GM21526 (cell line): ENCODE measurements around the gene EIF4A3.
"Not testable (repeated sequence)": the region's sequence is repeated elsewhere in the genome, so short reads cannot be mapped to it uniquely, and the experiment has no call there.

Experiments
- ATAC-seq: cut with Tn5 transposase; IDR thresholded peaks from one replicate; pipeline ENCODE4 v1.9.1; 2021; ENCODE audit warnings: moderate library complexity; ENCODE audit not compliant: unreplicated experiment, low FRiP score

EIF4A3 gene

DNA sequence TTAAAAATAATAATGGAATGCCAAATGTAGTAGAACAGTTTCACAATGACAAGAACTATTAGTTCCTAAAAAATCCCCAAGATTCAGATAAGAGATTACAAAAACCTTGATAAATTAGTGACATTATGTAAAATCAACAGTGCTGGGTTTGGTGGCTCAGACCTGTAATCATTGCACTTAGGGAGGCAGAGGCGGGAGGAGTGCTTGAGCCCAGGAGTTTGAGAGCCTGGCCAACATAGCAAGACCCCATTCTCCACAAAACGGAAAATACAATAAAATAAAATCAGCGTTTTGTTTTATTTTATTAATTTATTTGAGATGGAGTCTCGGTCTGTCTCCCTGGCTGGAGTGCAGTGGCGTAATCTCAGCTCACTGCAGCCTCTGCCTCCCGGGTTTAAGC, 27.0 kb upstream of the EIF4A3 start:
- no peak for ATAC-seq

- no peak for ATAC-seq
Observed at GRCh38 chr17:80173126-80173525, 26.2 kb upstream of the EIF4A3 start.

GRCh38 chr17:80171681-80172080, 24.8 kb upstream of the EIF4A3 start:
- no peak for ATAC-seq

DNA sequence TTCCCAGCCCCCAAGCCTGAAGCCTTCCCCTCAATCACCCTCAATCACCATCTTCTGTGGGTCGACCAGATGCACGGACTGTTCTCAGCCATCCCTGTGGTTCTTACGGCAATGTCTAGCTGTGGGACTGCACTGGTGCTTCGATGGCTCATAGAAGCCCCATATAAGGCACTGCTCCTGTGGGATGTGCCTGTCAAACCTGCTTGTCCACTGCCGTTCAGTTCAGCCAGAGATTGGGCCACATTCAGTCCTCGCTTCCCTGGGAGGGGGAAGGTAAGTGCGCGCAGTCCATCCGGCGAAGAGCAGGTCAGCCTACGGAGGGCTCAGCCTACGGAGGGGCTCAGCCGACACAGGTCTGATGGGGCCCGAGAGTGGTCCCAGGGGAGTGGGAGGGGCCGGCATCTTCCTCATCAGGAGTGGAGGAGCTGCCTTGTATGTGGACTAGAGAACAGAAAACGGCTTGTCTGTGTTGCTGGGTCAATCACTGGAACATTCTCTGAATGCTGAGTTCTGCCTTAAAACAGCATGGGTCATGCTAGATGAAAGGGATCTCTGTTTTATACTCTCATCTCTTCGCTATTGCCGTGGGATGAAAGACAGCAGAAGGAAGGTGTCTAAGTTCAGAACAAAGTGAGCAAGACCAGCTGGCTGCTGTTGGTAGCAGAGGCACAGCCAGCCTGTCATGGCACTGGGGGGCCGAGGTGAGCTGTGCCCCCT, 23.0 kb upstream of the EIF4A3 start, which contains the start of gene CARD14:
TSS of gene CARD14 (plus strand) at position 247 of the 717 bp plus-strand sequence. CDS start 11,409 bp downstream, outside the sequence.
- ATAC-seq = no peak

- ATAC-seq = no peak
Observed at GRCh38 chr17:80169107-80169506, 22.2 kb upstream of the EIF4A3 start.

DNA sequence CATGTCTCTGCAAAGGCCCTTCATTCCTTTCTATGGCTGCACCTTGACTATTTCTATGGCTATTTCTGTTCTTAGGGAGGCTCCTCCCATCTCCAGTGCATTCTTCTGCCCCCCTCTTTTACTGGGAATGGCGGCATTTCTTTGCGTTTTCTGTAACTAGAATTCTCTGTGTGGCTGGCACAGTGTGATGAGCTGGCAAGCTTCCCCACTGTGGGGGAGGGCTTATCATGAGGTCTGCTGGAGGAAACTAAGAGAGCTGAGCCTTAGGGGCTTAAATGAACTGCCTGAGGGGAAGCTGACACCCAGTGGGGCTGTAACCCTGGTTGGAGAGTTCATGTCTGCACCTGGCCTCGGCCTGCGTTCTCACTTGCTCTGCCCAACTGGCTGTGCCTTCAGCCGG, 21.4 kb upstream of the EIF4A3 start:
- ATAC-seq = no peak

- no peak for ATAC-seq
Observed at GRCh38 chr17:80166446-80166845, 19.5 kb upstream of the EIF4A3 start.

- no peak for ATAC-seq
Observed at GRCh38 chr17:80164185-80164584, 17.3 kb upstream of the EIF4A3 start.

- ATAC-seq = no peak
Observed at GRCh38 chr17:80163336-80163735, 16.4 kb upstream of the EIF4A3 start.

- no peak for ATAC-seq
Observed at GRCh38 chr17:80160536-80160935, 13.6 kb upstream of the EIF4A3 start.

GRCh38 chr17:80158846-80159245, 11.9 kb upstream of the EIF4A3 start:
- no peak for ATAC-seq

GRCh38 chr17:80155600-80155999, 8.7 kb upstream of the EIF4A3 start:
- not testable (repeated sequence) for ATAC-seq

- ATAC-seq = no peak
Observed at GRCh38 chr17:80154166-80154565, 7.2 kb upstream of the EIF4A3 start.

GRCh38 chr17:80153004-80153403, 6.1 kb upstream of the EIF4A3 start:
- ATAC-seq = no peak

DNA sequence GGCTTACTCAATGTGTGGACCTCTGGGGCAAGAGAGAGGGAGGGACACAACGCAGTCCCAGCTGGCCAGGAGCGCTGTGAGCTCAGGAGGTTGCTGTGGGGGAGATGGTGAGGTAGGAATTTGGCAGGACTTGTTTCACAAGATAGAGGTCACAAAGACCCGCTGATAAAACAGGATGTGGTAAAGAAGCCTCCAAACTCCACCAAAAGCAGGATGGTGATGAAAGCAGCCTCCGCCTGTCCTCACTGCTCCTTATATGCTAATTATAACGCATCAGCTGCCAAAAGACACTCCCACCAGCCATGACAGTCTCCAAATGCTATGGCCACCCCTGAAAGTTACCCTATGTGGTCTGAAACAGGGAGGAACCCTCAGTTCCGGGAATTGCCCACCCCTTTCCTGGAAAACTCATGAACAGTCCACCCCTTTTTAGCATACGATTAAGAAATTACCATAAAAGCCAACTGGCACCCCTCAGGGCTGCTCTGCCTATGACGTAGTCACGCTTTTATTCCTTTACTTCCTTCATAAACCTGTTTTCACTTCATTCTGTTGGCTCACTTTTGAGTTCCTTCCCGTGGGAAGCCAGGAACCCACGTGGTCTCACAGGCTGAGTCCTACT, 5.3 kb upstream of the EIF4A3 start:
- no peak for ATAC-seq

GRCh38 chr17:80151333-80151732, 4.4 kb upstream of the EIF4A3 start:
- ATAC-seq = no peak

DNA sequence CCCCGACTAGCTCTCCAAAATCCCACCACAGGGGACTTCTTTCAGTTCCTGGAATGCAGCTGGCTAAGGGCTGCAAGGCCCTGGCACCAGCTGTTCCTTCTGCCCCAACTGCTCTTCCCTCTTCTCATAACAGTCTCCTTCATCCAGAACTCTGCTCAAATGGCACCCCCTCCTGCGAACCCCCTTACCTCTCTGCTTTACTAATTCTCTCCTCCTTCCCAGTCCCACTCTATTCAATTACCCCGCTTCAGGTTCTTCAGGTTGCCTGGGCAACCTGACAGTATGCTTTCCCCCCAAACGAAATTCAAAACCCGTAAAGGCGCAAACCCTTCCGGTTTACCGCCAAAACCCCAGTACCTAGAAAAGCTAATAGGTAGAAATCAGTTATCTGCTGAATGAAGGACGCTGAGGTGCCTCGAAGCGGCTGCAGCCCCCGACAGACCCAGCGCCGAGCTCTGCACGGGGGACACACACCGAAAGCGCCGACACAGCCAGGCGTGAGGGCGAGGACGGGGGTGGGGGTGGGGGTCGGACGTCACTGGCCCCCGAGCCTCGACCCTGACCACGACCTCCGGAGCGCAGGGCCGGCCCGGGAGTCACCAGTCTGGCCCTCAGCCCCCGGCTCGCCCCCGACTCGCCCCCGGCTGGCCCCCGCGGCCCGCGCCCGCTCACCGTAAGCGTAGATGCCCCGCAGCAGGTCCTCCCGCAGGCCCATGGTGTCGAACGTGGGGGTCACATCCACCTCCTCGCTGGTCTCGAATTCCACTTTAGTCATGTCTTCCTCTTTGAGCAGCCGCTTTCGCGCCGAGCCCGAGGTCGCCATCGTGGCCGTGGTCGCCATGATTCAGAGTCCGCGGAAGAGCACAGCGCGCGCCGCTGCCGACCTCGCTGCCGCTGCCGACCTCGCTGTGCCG, 550 bp downstream of the EIF4A3 start:
- ATAC-seq = peak; percentile 18

DNA sequence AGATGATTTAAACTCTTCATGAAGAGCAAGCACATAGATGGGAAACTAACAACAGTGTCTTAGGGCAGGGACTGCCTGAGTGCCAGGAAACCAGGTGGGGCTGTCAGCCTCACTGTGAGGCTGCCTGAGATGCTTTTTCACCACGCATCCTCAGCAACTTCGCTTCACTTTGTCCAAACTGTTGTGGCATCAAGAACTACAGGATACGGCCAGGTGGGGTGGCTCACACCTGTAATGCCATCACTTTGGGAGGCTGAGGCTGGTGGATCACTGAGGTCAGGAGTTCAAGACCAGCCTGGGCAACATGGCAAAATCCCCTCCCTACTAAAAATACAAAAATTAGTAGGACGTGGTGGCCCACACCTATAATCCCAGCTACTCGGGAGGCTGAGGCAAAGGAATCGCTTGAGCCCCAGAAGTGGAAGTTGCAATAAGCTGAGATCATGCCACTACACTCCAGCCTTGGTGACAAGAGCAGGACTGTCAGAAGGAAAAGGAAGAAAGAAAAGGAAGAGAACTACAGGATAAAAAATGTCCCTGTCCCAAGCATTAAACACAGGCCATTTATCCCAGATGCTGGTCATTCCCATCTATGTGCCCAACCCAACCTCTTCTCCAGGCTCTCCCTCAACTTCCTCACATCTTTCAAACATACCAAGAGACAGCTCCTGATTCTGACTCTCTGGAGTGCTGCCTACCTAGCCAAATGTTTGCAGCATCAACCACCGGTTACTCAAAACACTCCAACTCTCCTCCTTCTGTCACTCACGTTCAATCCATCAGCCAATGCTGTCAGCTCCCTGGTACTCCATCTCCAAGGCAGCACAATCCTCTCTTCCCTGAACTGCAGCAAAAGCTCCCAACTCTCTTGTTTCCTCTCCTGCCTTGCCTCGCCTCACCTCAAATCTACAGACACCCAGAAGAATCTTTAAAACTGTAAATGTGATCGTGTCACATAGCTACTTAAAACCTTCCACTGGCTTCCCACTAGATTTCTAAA, 1.6 kb downstream of the EIF4A3 start:
- ATAC-seq = no peak

DNA sequence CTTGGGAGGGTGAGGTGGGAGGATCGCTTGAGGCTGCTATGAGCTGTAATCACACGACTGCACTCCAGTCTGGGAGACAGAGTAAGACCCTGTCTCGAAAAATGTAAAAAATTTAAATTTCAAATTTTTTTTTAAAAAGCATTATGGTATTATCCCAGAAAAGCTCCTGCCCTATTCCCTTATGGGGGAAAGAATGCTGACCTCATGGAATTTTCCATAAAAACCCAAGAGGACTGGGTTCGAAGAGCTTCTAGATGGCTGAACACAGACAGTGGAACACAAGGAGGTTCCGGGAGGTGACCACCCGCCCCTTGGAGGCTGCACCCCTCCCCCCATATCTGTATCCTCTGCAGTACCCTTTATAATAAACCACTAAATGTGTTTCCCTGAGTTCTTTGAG, 4.0 kb downstream of the EIF4A3 start:
- no peak for ATAC-seq
